CD8-positive, alpha-beta memory T cell (primary cell): ENCODE data around the gene FGFBP1. TPM values are rescaled to one million over a fixed set of nuclear protein-coding genes. Genes with fewer than 3 reads are reported as not detected.

Experiments
- CTCF ChIA-PET: fragments of 350-600 bp; sonication (Branson Sonifier 250); formaldehyde crosslinking; loops from one replicate; lab custom pipeline; 2021; ENCODE audit warnings: antibody characterized with exemption; lab: Charles Lee
- POLR2A ChIA-PET: fragments of 350-600 bp; sonication (Branson Sonifier 250); formaldehyde crosslinking; loops from one replicate; lab custom pipeline; 2021; ENCODE audit warnings: antibody characterized with exemption; lab: Charles Lee
- DNase-seq, 5 donors: peaks; one replicate each; pipeline versions ENCODE4 v3.0.0 to v3.0.0-alpha.2; 2020 to 2022; ENCODE audit warnings: mixed read lengths in 1 of 5
- H3K27ac ChIP-seq: one replicate; pipeline ENCODE4 v1.7.0; 2013; ENCODE audit warnings: low read depth, mild to moderate bottlenecking, low read length, moderate library complexity
- H3K27me3 ChIP-seq: 2 replicates; pipeline ENCODE4 v1.7.0; 2013; ENCODE audit warnings: low read length, mild to moderate bottlenecking; ENCODE audit not compliant: insufficient read depth, poor library complexity, severe bottlenecking
- H3K36me3 ChIP-seq: 2 replicates; pipeline ENCODE4 v1.7.0; 2013; ENCODE audit warnings: mild to moderate bottlenecking, low read length, moderate library complexity; ENCODE audit not compliant: insufficient read depth
- H3K4me1 ChIP-seq: 2 replicates; pipeline ENCODE4 v1.7.0; 2013; ENCODE audit warnings: mild to moderate bottlenecking, low read length, moderate library complexity; ENCODE audit not compliant: insufficient read depth
- H3K4me3 ChIP-seq: 2 replicates; pipeline ENCODE4 v1.7.0; 2013; ENCODE audit warnings: mild to moderate bottlenecking, low read length
- H3K9me3 ChIP-seq: 2 replicates; pipeline ENCODE4 v1.7.0; 2013; ENCODE audit warnings: mild to moderate bottlenecking, low read length
- H3K27ac Mint-ChIP-seq, 8 donors: one replicate each; pipeline ENCODE4 v1.8.0; 2020 to 2021; ENCODE audit warnings: mixed read lengths in 8 of 8, mild to moderate bottlenecking in 6 of 8, inconsistent platforms in 3 of 8, moderate library complexity in 3 of 8
- H3K27me3 Mint-ChIP-seq, 2 donors: one replicate each; pipeline ENCODE4 v1.8.0; 2020 to 2021; ENCODE audit warnings: mixed read lengths in 2 of 2, mild to moderate bottlenecking in 1 of 2, moderate library complexity in 1 of 2
- H3K36me3 Mint-ChIP-seq, 3 donors: one replicate each; pipeline ENCODE4 v1.8.0; 2020 to 2021; ENCODE audit warnings: mixed read lengths in 3 of 3, inconsistent platforms in 1 of 3, mild to moderate bottlenecking in 1 of 3
- H3K4me1 Mint-ChIP-seq, 3 donors: one replicate each; pipeline ENCODE4 v1.8.0; 2020 to 2021; ENCODE audit warnings: mixed read lengths in 3 of 3, inconsistent platforms in 1 of 3, mild to moderate bottlenecking in 1 of 3
- H3K4me3 Mint-ChIP-seq, 7 donors: one replicate each; pipeline ENCODE4 v1.8.0; 2020 to 2021; ENCODE audit warnings: mixed read lengths in 7 of 7, mild to moderate bottlenecking in 6 of 7, moderate library complexity in 4 of 7, inconsistent platforms in 2 of 7
- H3K9me3 Mint-ChIP-seq, 5 donors: one replicate each; pipeline ENCODE4 v1.8.0; 2020 to 2022; ENCODE audit warnings: mixed read lengths in 5 of 5, mild to moderate bottlenecking in 3 of 5, moderate library complexity in 2 of 5, inconsistent platforms in 1 of 5
- polyA plus RNA-seq: library from polyadenylated mRNA; unstranded; fragments of 300-500 nt; fragmentation: Illumina TruSeq; gene quantifications from one replicate; pipeline ENCODE4 v1.2.3, GENCODE V29; 2021
- total RNA-seq, 2 experiments: library from RNA; stranded (reverse); gene quantifications; one replicate each; pipeline ENCODE4 v1.2.3, GENCODE V29; 2021

Gene FGFBP1
- total and polyA plus RNA-seq, 3 experiments from 2014 or later, result not detected

- ChIA-PET CTCF (no interaction called here), POLR2A (no interaction called here)
- peaks cover 7 to 35% of the 10 kb centered on the region in 2 donors for H3K27me3 Mint-ChIP-seq
- peaks cover 0 to 1% (median 0%) of the 10 kb centered on the region in 3 donors for H3K36me3 Mint-ChIP-seq
- no peak overlapping the region for H3K4me3 ChIP-seq
- DNase-seq, result no peak
- H3K36me3 ChIP-seq, result no peaks in the 10 kb centered on the region
- no peaks in the 10 kb centered on the region for H3K9me3 ChIP-seq
- no peak overlapping the region for H3K27ac Mint-ChIP-seq
- no peak overlapping the region for H3K4me3 Mint-ChIP-seq
- H3K27me3 ChIP-seq, result no peaks in the 10 kb centered on the region
- H3K27ac ChIP-seq, result no peak overlapping the region
- no peaks in the 10 kb centered on the region for H3K4me1 Mint-ChIP-seq
- H3K9me3 Mint-ChIP-seq, result no peaks in the 10 kb centered on the region
- no peaks in the 10 kb centered on the region for H3K4me1 ChIP-seq
Observed at GRCh38 chr4:15942283-15942682, 3.7 kb upstream of the FGFBP1 start.

- no peaks in the 10 kb centered on the region for H3K9me3 Mint-ChIP-seq
- H3K27me3 Mint-ChIP-seq, result peaks cover 10 to 34% of the 10 kb centered on the region in 2 donors
- Histone ChIP-seq H3K4me1 (no peaks in the 10 kb centered on the region), H3K36me3 (no peaks in the 10 kb centered on the region), H3K27me3 (no peaks in the 10 kb centered on the region), H3K4me3 (no peak overlapping the region), H3K27ac (no peak overlapping the region), H3K9me3 (no peaks in the 10 kb centered on the region)
- no peak overlapping the region for H3K27ac Mint-ChIP-seq
- ChIA-PET POLR2A (no interaction called here), CTCF (no interaction called here)
- H3K36me3 Mint-ChIP-seq, result no peaks in the 10 kb centered on the region
- no peaks in the 10 kb centered on the region for H3K4me1 Mint-ChIP-seq
- no peak for DNase-seq
- no peak overlapping the region for H3K4me3 Mint-ChIP-seq
Observed at GRCh38 chr4:15938182-15938581, 358 bp downstream of the FGFBP1 start.

- no peak for DNase-seq
- H3K9me3 ChIP-seq, result no peaks in the 10 kb centered on the region
- no peak overlapping the region for H3K27ac ChIP-seq
- Mint-ChIP-seq H3K27me3 (peaks cover 10 to 41% of the 10 kb centered on the region in 2 donors), H3K4me1 (no peaks in the 10 kb centered on the region), H3K4me3 (no peak overlapping the region), H3K36me3 (no peaks in the 10 kb centered on the region), H3K9me3 (no peaks in the 10 kb centered on the region), H3K27ac (no peak overlapping the region)
- H3K36me3 ChIP-seq, result no peaks in the 10 kb centered on the region
- no peaks in the 10 kb centered on the region for H3K4me1 ChIP-seq
- H3K27me3 ChIP-seq, result no peaks in the 10 kb centered on the region
- CTCF ChIA-PET, result interaction anchor here (1.7 kb wide), 1 partner anchor 131 kb away, joined by 3 read pairs; no protein-coding TSS in a partner anchor
- POLR2A ChIA-PET, result no interaction called here
- no peak overlapping the region for H3K4me3 ChIP-seq
Observed at GRCh38 chr4:15936495-15936894, 2.0 kb downstream of the FGFBP1 start.

GRCh38 chr4:15935504-15936402 is 2.8 kb downstream of the FGFBP1 start:
- H3K4me1 Mint-ChIP-seq, result no peaks in the 10 kb centered on the region
- H3K4me3 Mint-ChIP-seq, result no peak overlapping the region
- POLR2A ChIA-PET, result no interaction called here
- Histone ChIP-seq H3K4me1 (no peaks in the 10 kb centered on the region), H3K4me3 (no peak overlapping the region), H3K27ac (no peak overlapping the region), H3K27me3 (no peaks in the 10 kb centered on the region), H3K36me3 (no peaks in the 10 kb centered on the region), H3K9me3 (no peaks in the 10 kb centered on the region)
- H3K36me3 Mint-ChIP-seq, result no peaks in the 10 kb centered on the region
- DNase-seq, result no peak
- peaks cover 9 to 45% of the 10 kb centered on the region in 2 donors for H3K27me3 Mint-ChIP-seq
- no peaks in the 10 kb centered on the region for H3K9me3 Mint-ChIP-seq
- CTCF ChIA-PET, result interaction anchor here (1.1 to 1.7 kb wide), 2 partner anchors 19 to 130 kb away, joined by 3 read pairs; no protein-coding TSS in a partner anchor
- no peak overlapping the region for H3K27ac Mint-ChIP-seq

- Mint-ChIP-seq H3K4me3 (no peak overlapping the region), H3K4me1 (no peaks in the 10 kb centered on the region), H3K27ac (peak overlapping the region in 1 of 8 donors; percentile 18), H3K27me3 (peaks cover 7 to 44% of the 10 kb centered on the region in 2 donors), H3K36me3 (no peaks in the 10 kb centered on the region), H3K9me3 (no peaks in the 10 kb centered on the region)
- no peaks in the 10 kb centered on the region for H3K27me3 ChIP-seq
- H3K9me3 ChIP-seq, result no peaks in the 10 kb centered on the region
- DNase-seq, result no peak
- POLR2A ChIA-PET, result no interaction called here
- H3K36me3 ChIP-seq, result no peaks in the 10 kb centered on the region
- H3K4me1 ChIP-seq, result no peaks in the 10 kb centered on the region
- H3K27ac ChIP-seq, result no peak overlapping the region
- H3K4me3 ChIP-seq, result no peak overlapping the region
- CTCF ChIA-PET, result interaction anchor here (0.9 kb wide), 1 partner anchor 22 kb away, joined by 3 read pairs; no protein-coding TSS in a partner anchor
Observed at GRCh38 chr4:15934259-15934658, 4.3 kb downstream of the FGFBP1 start.

GRCh38 chr4:15931451-15932210 is 6.9 kb downstream of the FGFBP1 start:
- no peaks in the 10 kb centered on the region for H3K9me3 Mint-ChIP-seq
- ChIA-PET POLR2A (no interaction called here), CTCF (no interaction called here)
- no peaks in the 10 kb centered on the region for H3K9me3 ChIP-seq
- H3K4me3 Mint-ChIP-seq, result no peak overlapping the region
- H3K4me1 Mint-ChIP-seq, result no peaks in the 10 kb centered on the region
- H3K4me1 ChIP-seq, result no peaks in the 10 kb centered on the region
- DNase-seq, result no peak
- no peaks in the 10 kb centered on the region for H3K36me3 Mint-ChIP-seq
- H3K27ac ChIP-seq, result no peak overlapping the region
- H3K27ac Mint-ChIP-seq, result no peak overlapping the region
- H3K4me3 ChIP-seq, result no peak overlapping the region
- H3K27me3 ChIP-seq, result no peaks in the 10 kb centered on the region
- no peaks in the 10 kb centered on the region for H3K36me3 ChIP-seq
- peaks cover 7 to 36% of the 10 kb centered on the region in 2 donors for H3K27me3 Mint-ChIP-seq

- no peak for DNase-seq
- POLR2A ChIA-PET, result no interaction called here
Observed at GRCh38 chr4:15930314-15930713, 8.2 kb downstream of the FGFBP1 start.

GRCh38 chr4:15929540-15929939 is 9.0 kb downstream of the FGFBP1 start:
- no peaks in the 10 kb centered on the region for H3K4me1 ChIP-seq
- H3K27ac Mint-ChIP-seq, result no peak overlapping the region
- no peak overlapping the region for H3K4me3 Mint-ChIP-seq

More at GRCh38 chr4:15930314-15930713, 8.2 kb downstream of the FGFBP1 start:
- no peak overlapping the region for H3K27ac ChIP-seq
- no peaks in the 10 kb centered on the region for H3K4me1 ChIP-seq
- H3K4me3 Mint-ChIP-seq, result no peak overlapping the region
- CTCF ChIA-PET, result no interaction called here
- H3K4me3 ChIP-seq, result no peak overlapping the region
- no peaks in the 10 kb centered on the region for H3K36me3 Mint-ChIP-seq
- no peaks in the 10 kb centered on the region for H3K36me3 ChIP-seq
- no peaks in the 10 kb centered on the region for H3K4me1 Mint-ChIP-seq
- H3K27me3 ChIP-seq, result no peaks in the 10 kb centered on the region
- peaks cover 7 to 39% of the 10 kb centered on the region in 2 donors for H3K27me3 Mint-ChIP-seq
- no peaks in the 10 kb centered on the region for H3K9me3 ChIP-seq
- no peaks in the 10 kb centered on the region for H3K9me3 Mint-ChIP-seq
- no peak overlapping the region for H3K27ac Mint-ChIP-seq

More at GRCh38 chr4:15929540-15929939, 9.0 kb downstream of the FGFBP1 start:
- no peaks in the 10 kb centered on the region for H3K36me3 Mint-ChIP-seq
- H3K36me3 ChIP-seq, result no peaks in the 10 kb centered on the region
- no peaks in the 10 kb centered on the region for H3K27me3 ChIP-seq
- H3K27me3 Mint-ChIP-seq, result peaks cover 7 to 35% of the 10 kb centered on the region in 2 donors
- DNase-seq, result no peak
- no peaks in the 10 kb centered on the region for H3K4me1 Mint-ChIP-seq
- H3K4me3 ChIP-seq, result no peak overlapping the region
- ChIA-PET CTCF (no interaction called here), POLR2A (no interaction called here)
- no peaks in the 10 kb centered on the region for H3K9me3 Mint-ChIP-seq
- no peak overlapping the region for H3K27ac ChIP-seq
- H3K9me3 ChIP-seq, result no peaks in the 10 kb centered on the region
